ENCODE results near the gene PACS1. TPM values are rescaled to one million over a fixed set of nuclear protein-coding genes. Genes with fewer than 3 reads are reported as not detected.
A peak's percentile ranks its signal among the peaks of the same experiment; 100 is the strongest.

PACS1 gene
- polyA plus RNA-seq, 1 donor (not counting 4 experiments of a cell fraction or from before 2014, with no cell fraction given) = 14.9 TPM

GRCh38 chr11:66289548-66290329 is 219.7 kb downstream of the PACS1 start:
- H3K27me3 ChIP-seq (ENCODE audit: control insufficient read depth, extremely low read depth, insufficient read depth, low read length) = peaks cover 29% of the 10 kb centered on the region
- H3K27ac ChIP-seq (ENCODE audit: control insufficient read depth, insufficient read depth, low read length) = peak overlapping the region; percentile 75
- dilution Hi-C loops (cut with MboI; ENCODE audit: extremely low pct_ligation_motif_present, low sequenced_read_pairs) = no loop called here
- H3K9me3 ChIP-seq (ENCODE audit: control insufficient read depth, low read depth, low read length) = no peaks in the 10 kb centered on the region
- H3K9ac ChIP-seq (ENCODE audit: control insufficient read depth, extremely low read depth, insufficient read depth, low read length) = peak overlapping the region; percentile 96
- DNase-seq (ENCODE audit: low read depth, low spot score) (no peak), FAIRE-seq (no peak)
- H4K20me1 ChIP-seq (ENCODE audit: control insufficient read depth, extremely low read depth, insufficient read depth, low read length) = no peaks in the 10 kb centered on the region
- no peak for TF ChIP-seq CTCF (optimal IDR thresholded peaks at IDR 0.05 in 1 of 3, IDR thresholded peaks at IDR 0.05 in 1 of 3, conservative IDR thresholded peaks at IDR 0.05 in 1 of 3; ENCODE audit: extremely low read depth in 1 of 3, insufficient read depth in 2 of 3, low read length in 3 of 3)
- TF ChIP-seq EZH2 (IDR thresholded peaks at IDR 0.05; ENCODE audit: low read length) = no peak
- H3K9me1 ChIP-seq (ENCODE audit: control insufficient read depth, extremely low read depth, insufficient read depth, low read length) = no peaks in the 10 kb centered on the region
- peaks cover 16% of the 10 kb centered on the region for H3K4me1 ChIP-seq (ENCODE audit: control insufficient read depth, extremely low read depth, insufficient read depth, low read length)
- peak overlapping the region; percentile 52 for H2AFZ ChIP-seq (ENCODE audit: control insufficient read depth, low read length)
- H3K36me3 ChIP-seq (ENCODE audit: control insufficient read depth in 2 of 2, extremely low read depth in 1 of 2, insufficient read depth in 2 of 2, low read length in 2 of 2) = peaks cover 8% of the 10 kb centered on the region in 2 experiments
- peak overlapping the region; percentile 69 for H3K4me2 ChIP-seq (ENCODE audit: control insufficient read depth, extremely low read depth, insufficient read depth, low read depth, low read length)
- H3K4me3 ChIP-seq (ENCODE audit: control insufficient read depth in 2 of 3, extremely low read depth in 1 of 3, insufficient read depth in 2 of 3, low read depth in 1 of 3, low read length in 3 of 3) = peak overlapping the region; percentile 49 to 76 (median 68)
- peaks cover 27% of the 10 kb centered on the region for H3K79me2 ChIP-seq (ENCODE audit: control insufficient read depth, insufficient read depth, low read length)

GRCh38 chr11:66290330-66290621 is 220.2 kb downstream of the PACS1 start:
- dilution Hi-C loops (cut with MboI; ENCODE audit: extremely low pct_ligation_motif_present, low sequenced_read_pairs) = no loop called here
- Histone ChIP-seq H3K9me1 (ENCODE audit: control insufficient read depth, extremely low read depth, insufficient read depth, low read length) (no peaks in the 10 kb centered on the region), H3K4me2 (ENCODE audit: control insufficient read depth, extremely low read depth, insufficient read depth, low read depth, low read length) (peak overlapping the region; percentile 69), H3K27me3 (ENCODE audit: control insufficient read depth, extremely low read depth, insufficient read depth, low read length) (peaks cover 29% of the 10 kb centered on the region), H4K20me1 (ENCODE audit: control insufficient read depth, extremely low read depth, insufficient read depth, low read length) (no peaks in the 10 kb centered on the region), H3K4me1 (ENCODE audit: control insufficient read depth, extremely low read depth, insufficient read depth, low read length) (peaks cover 16% of the 10 kb centered on the region), H3K27ac (ENCODE audit: control insufficient read depth, insufficient read depth, low read length) (no peak overlapping the region), H3K36me3 (ENCODE audit: control insufficient read depth in 2 of 2, extremely low read depth in 1 of 2, insufficient read depth in 2 of 2, low read length in 2 of 2) (peaks cover 4 to 5% of the 10 kb centered on the region in 2 experiments), H3K9me3 (ENCODE audit: control insufficient read depth, low read depth, low read length) (no peaks in the 10 kb centered on the region), H3K9ac (ENCODE audit: control insufficient read depth, extremely low read depth, insufficient read depth, low read length) (no peak overlapping the region), H3K4me3 (ENCODE audit: control insufficient read depth in 2 of 3, extremely low read depth in 1 of 3, insufficient read depth in 2 of 3, low read depth in 1 of 3, low read length in 3 of 3) (peak overlapping the region in 1 of 3 experiments; percentile 68), H3K79me2 (ENCODE audit: control insufficient read depth, insufficient read depth, low read length) (peaks cover 26% of the 10 kb centered on the region), H2AFZ (ENCODE audit: control insufficient read depth, low read length) (no peak overlapping the region)
- DNase-seq (ENCODE audit: low read depth, low spot score) = no peak
- no peak for FAIRE-seq
- TF ChIP-seq EZH2 (IDR thresholded peaks at IDR 0.05; ENCODE audit: low read length) = no peak
- no peak for TF ChIP-seq CTCF (optimal IDR thresholded peaks at IDR 0.05 in 1 of 3, IDR thresholded peaks at IDR 0.05 in 1 of 3, conservative IDR thresholded peaks at IDR 0.05 in 1 of 3; ENCODE audit: extremely low read depth in 1 of 3, insufficient read depth in 2 of 3, low read length in 3 of 3)
